CD1c-positive myeloid dendritic cell (primary cell): Measurements from ENCODE around the gene ACOT11.
A peak's percentile ranks its signal among the peaks of the same experiment; 100 is the strongest.

Source experiments
- DNase-seq: peaks from one replicate; pipeline ENCODE4 v3.0.0-alpha.2; 2016; ENCODE audit errors: extremely low spot score

ACOT11 gene

GRCh38 chr1:54537611-54538010 is 10.4 kb upstream of the ACOT11 start:
- no peak for DNase-seq

- DNase-seq = no peak
These were observed 9.5 kb upstream of the ACOT11 start for GRCh38 chr1:54538538-54538937.

DNA sequence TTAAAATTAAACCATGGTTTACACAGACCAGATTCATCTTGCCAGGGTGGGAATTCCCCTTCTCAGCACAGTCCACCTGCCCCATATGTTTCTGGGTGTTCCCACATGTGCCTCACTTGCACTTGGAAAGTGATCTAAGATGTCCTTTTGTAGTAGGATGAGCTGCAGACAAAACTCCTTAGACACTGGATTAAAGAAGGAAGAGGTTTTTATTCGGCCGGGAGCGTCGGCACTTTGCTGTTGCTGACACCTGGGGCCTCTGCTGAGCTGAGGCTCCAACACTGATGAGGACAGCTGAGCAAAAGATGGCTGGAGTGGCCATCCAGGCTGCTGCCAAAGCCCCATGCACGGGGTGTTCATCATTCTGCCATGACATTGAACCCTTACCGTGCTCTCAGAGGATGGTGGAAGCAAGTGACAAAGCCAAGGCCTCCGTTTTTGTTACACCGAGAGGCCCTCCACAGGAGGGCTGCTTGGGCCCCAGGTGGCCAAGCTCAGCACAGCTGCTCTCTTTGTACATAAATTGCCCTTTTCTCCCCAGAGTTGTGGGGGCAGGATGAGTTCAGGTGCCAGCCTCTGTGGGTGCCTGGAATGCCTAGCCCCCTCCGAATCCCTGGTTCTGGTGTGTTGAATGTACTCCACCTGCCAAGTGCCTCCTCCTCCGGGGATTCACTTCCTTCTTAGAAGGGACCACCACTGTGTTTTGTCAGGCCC is 7.3 kb upstream of the ACOT11 start:
- DNase-seq = no peak

- peak; percentile 72 for DNase-seq
These were observed 5.7 kb upstream of the ACOT11 start for GRCh38 chr1:54542120-54542961.

DNA sequence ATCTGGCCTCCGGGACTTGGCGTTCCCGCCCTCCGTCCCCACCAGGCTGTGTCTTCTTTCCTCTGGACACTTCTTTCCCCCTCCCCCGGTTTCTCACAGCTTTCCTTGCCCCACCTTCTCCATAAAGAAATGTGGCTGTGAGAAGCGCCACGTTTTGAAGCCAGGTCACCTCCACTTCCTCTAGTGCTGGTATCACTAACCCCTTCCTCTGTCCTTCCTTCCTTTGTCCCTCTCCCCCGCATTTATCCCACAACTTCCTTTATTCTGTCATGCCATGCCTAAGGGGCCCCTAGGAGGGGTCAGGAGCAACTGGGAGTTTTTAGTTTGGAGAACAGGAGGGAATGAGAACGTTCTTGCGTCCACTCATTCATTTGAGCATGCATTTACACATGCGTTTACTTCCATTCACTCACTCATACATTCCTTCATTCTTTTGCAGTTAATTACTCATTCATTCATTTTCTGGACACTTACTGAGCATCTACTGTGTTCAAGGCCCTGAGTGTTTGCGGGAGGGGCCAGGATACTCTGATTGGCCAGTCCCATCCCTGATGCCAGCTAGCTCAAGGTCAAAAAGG is 5.0 kb upstream of the ACOT11 start:
- peak; percentile 59 for DNase-seq

DNA sequence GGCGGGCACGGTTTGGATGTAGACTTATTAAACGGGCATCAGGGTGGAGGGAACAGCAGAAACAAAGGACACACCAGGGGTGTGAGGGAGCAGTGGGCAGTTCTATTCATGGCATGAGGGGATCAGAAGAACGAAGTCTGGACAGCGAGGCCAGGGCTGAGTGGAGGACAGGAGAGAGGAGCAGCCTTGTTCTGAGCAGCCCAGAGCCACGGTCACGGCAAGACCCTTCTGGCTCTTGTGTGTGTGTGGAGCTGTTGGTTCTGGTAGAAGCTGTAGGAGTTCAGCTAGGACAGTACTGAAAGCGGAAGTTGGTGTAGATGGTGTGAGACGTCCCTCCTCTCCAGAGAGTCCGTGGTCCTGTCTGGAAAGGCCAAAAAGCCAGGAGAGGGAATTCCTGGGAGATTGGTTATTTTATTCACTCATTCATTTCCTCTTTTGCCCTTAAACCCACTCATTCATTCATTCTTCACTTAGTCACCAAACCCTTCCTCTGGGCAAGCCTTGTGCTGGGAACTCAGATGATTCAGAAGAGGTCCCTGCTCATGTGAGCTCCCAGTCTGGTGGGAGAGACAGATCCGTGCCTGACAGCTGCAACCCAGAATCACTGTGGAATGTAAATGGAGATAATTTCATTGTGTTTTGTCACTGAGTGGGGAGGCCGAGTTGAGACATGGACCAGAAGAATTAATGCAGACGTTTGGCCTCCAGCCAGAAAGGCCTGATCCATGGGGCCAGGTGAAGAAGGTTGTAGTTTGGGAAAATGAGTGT is 4.1 kb upstream of the ACOT11 start:
- DNase-seq = peak; percentile 50

GRCh38 chr1:54545916-54546635 is 2.0 kb upstream of the ACOT11 start:
- DNase-seq = no peak

DNA sequence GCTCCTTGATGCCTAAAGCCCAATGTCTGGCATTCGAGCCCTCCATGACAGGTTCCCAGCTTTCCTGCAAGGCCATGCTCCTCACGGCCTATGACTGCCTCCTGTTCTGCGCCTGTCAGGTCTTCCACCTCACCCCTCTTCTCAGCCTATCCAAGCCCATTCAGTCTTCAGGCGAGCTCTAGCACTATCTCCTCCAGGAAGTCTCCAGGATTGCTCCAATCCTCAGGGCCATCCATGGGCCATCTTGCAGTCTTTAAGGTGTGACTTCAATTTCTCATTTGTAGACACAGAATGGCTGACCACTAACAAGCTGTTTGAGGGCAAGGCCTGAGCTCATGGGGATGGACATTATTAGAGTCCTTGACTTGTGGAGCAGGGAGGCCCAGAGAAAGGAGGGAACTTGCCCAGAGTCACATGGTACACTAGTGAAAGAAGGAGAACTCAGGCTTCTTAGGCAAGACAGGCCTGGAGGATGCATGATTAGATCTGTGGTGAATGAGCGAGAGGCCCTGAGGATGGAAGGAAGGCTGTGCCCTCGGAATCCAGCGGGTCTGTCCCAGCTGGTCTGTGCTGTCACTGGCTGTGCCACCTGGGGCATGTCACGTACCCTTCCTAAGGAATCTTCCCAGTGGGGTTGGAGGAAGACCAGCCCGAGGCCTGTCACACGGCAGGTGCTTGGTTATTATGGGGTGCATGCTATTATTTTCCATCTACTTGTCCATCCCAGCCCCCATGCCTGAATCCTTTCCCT is 1.2 kb upstream of the ACOT11 start:
- peak; percentile 23 for DNase-seq

GRCh38 chr1:54548389-54549044 is 489 bp downstream of the ACOT11 start:
- DNase-seq = no peak

DNA sequence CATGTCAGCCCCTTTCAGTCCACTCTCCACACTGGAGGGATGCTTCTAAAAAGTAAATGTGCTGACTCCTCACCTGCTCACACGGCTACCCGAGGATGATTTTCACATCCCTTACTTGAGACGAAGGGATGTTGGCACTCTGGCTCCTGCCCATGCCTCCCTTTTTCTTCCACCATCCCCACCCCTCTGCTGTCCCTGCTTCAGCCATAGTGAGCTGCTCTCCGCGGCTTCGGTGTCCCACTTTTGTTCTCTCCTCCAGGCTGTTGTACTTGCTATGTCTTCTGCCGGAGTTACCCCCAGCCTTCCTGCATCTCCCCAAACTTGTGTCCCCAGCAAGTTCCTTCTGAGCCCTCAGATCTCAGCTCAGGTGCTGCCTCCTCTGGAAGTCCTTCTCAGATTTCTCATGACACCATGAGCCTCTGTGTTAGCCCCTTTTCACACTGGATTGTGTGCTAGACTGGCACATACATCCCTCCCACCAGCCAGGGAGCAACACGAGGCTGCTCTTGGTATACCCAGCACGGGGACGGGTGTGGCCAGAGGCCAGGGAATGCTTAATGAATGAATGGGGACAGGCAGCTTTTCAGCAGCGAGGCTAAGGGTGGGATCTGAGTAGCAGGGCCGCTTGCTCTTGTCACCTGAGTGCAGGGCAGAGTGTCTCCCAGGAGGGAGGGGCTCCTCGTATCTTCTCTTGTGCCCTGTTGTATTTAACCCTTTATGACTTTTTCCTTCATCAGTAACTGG is 1.3 kb downstream of the ACOT11 start:
- no peak for DNase-seq

GRCh38 chr1:54551891-54552290 is 3.9 kb downstream of the ACOT11 start:
- no peak for DNase-seq

GRCh38 chr1:54553602-54554313 is 5.7 kb downstream of the ACOT11 start:
- no peak for DNase-seq

DNA sequence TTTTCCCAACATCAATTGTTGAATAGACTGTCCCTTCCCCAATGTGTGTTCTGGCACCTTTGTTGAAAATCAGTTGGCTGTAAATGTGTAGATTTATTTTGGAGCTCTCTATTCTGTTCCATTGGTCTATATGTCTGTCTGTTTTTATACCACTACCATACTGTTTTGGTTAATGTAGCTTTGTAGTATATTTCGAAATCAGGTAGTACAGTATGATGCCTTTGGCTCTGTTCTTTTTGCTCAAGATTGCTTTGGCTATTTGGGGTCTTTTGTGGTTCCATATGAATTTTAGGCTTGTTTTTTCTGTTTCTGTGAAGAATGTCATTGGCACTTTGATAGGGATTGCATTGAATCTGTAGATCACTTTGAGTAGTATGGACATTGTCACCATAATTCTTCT is 8.1 kb downstream of the ACOT11 start:
- DNase-seq = no peak

DNA sequence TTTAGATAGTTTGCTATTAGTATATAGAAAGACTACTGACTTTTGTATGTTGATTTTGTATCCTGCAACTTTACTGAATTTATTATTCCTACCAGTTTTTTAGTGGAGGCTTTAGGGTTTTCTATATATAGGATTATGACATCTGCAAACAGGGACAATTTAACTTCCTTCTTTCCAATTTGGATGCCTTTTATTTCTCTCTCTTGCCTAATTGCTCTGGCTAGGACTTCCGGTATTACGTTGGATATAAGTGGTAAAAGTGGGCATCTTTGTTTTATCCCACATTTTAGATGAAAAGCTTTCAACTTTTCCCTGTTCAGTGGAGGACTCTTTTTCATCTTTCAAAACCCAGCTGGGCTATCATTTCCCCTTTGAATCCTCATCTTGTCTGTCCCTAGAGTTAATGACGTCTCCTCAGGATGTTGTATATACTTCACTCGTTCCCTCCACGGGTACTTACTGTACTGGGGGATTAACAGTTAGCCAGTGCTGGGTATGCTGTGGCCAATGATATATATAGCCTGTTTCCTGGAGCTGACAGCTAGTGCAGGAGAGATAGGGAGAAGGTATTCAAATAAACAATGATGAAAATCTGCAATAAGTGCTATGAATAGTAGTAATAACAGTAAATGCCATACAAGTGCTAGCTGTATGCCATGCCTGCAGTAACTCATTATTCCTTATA is 9.8 kb downstream of the ACOT11 start:
- DNase-seq = peak; percentile 30

GRCh38 chr1:54558434-54559030 is 10.5 kb downstream of the ACOT11 start:
- DNase-seq = no peak

DNA sequence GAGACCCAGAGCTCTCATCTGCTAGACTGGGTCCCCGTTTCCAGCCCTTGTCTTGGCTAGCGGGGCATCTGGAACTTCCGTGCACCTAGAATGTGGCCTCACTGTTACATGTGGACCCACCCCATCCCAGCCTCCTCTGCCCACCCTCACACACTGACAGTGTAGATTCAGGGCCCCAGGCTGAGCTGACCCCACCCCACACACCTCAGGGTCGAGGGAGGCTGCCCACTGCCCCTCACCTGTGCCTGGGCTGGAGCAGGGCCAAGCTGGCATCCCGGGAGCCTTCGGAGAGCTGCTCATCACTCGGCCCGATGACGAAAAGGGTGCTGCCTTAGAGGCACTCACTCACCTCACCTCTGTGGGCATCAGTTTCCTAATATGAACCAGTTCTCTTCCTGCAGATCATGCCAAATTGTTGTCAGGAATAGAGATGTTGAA is 11.1 kb downstream of the ACOT11 start:
- no peak for DNase-seq

- no peak for DNase-seq
These were observed 11.8 kb downstream of the ACOT11 start for GRCh38 chr1:54559771-54560231.
